Measurements from ENCODE around the gene DENND1C. TPM values are rescaled to one million over a fixed set of nuclear protein-coding genes. Genes with fewer than 3 reads are reported as not detected.

The DENND1C gene
- total RNA-seq, 1 experiment from 2014 or later, result 0.11 TPM

DNA sequence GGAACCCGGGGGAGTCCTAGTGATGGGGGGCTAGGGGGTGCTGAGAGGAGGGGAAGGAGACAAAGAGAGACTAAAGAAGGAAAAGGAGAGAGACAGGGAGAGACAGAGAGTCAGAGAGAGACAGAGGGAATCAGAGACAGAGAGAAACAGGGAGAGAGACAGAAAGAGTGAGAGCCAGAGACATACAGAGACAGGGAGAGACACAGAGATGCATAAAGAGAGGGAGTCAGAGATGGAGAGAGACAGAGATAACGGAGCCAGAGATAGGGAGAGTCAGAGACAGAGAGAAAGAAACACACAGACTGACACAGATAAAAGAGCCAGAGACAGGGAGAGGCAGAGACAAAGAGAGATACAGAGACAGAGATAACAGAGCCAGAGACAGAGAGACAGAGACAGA, 47.8 kb upstream of the DENND1C start:
- BruUV-seq (replicated peaks), result no TSS peak
- Histone ChIP-seq H3K4me1 (ENCODE audit: insufficient read depth, low read length, poor library complexity, severe bottlenecking) (peaks cover 32% of the 10 kb centered on the region), H3K27ac (ENCODE audit: low read depth, low read length, poor library complexity, severe bottlenecking) (no peak overlapping the region), H3K27me3 (replicated peaks; ENCODE audit: insufficient read depth, low read depth, low read length, poor library complexity) (no peaks in the 10 kb centered on the region), H3K9me3 (ENCODE audit: low read depth, low read length, poor library complexity, severe bottlenecking) (no peaks in the 10 kb centered on the region), H3K36me3 (ENCODE audit: insufficient read depth, low read length, poor library complexity, severe bottlenecking) (no peaks in the 10 kb centered on the region), H3K4me3 (ENCODE audit: low read depth, low read length, poor library complexity, severe bottlenecking) (no peak overlapping the region)
- intact Hi-C loops (cut with micrococcal nuclease; ENCODE audit: unreplicated experiment), result no loop called here
- TF ChIP-seq, protein P1, sequence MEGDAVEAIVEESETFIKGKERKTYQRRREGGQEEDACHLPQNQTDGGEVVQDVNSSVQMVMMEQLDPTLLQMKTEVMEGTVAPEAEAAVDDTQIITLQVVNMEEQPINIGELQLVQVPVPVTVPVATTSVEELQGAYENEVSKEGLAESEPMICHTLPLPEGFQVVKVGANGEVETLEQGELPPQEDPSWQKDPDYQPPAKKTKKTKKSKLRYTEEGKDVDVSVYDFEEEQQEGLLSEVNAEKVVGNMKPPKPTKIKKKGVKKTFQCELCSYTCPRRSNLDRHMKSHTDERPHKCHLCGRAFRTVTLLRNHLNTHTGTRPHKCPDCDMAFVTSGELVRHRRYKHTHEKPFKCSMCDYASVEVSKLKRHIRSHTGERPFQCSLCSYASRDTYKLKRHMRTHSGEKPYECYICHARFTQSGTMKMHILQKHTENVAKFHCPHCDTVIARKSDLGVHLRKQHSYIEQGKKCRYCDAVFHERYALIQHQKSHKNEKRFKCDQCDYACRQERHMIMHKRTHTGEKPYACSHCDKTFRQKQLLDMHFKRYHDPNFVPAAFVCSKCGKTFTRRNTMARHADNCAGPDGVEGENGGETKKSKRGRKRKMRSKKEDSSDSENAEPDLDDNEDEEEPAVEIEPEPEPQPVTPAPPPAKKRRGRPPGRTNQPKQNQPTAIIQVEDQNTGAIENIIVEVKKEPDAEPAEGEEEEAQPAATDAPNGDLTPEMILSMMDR (conservative IDR thresholded peaks at IDR 0.05; ENCODE audit: low read depth, low read length), result no peak
- TF ChIP-seq EZH2 (IDR thresholded peaks at IDR 0.05; ENCODE audit: borderline replicate concordance, low read depth, low read length, poor library complexity, severe bottlenecking), result no peak
- CTCF ChIA-PET, result no interaction called here
- POLR2A ChIA-PET (ENCODE audit: low non-redundant PET), result no interaction called here
- no peak for DNase-seq (ENCODE audit: low spot score)

DNA sequence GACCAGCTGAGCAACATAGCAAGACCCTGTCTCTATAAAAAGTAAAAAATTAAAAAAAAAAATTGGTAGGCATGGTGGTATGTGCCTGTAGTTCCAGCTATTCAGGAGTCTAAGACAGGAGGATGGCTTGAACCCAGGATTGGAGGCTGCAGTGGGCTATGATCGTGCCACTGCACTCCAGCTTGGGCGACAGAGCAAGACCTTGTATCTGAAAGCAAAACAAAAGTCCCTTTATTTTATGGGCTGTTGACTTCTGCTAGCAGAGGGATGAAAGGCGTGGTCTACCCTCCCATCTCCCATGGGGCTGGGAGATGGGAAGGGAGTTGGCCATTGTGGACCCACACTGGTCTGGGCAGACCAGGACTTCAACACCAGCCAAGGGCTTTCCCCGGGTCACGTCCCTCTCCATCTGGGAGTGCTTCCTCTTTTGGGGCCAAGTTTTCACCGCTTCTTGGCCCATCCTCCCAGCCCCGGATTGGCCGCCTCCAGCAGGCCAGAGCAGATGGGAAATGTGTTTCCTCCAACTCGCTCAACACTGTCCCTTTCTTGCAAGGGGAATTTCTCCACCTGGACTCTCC, 47.0 kb upstream of the DENND1C start:
- no TSS peak for BruUV-seq (replicated peaks)
- ChIA-PET CTCF (no interaction called here), POLR2A (ENCODE audit: low non-redundant PET) (interaction anchor here (0.7 kb wide), 1 partner anchor 866 kb away, joined by 7 read pairs; no protein-coding TSS in a partner anchor)
- Histone ChIP-seq H3K36me3 (ENCODE audit: insufficient read depth, low read length, poor library complexity, severe bottlenecking) (no peaks in the 10 kb centered on the region), H3K9me3 (ENCODE audit: low read depth, low read length, poor library complexity, severe bottlenecking) (no peaks in the 10 kb centered on the region), H3K27ac (ENCODE audit: low read depth, low read length, poor library complexity, severe bottlenecking) (no peak overlapping the region), H3K27me3 (replicated peaks; ENCODE audit: insufficient read depth, low read depth, low read length, poor library complexity) (no peaks in the 10 kb centered on the region), H3K4me3 (ENCODE audit: low read depth, low read length, poor library complexity, severe bottlenecking) (no peak overlapping the region), H3K4me1 (ENCODE audit: insufficient read depth, low read length, poor library complexity, severe bottlenecking) (peaks cover 32% of the 10 kb centered on the region)
- no peak for DNase-seq (ENCODE audit: low spot score)
- intact Hi-C loops (cut with micrococcal nuclease; ENCODE audit: unreplicated experiment), result no loop called here
- TF ChIP-seq, protein P1 (conservative IDR thresholded peaks at IDR 0.05; ENCODE audit: low read depth, low read length), result no peak
- TF ChIP-seq EZH2 (IDR thresholded peaks at IDR 0.05; ENCODE audit: borderline replicate concordance, low read depth, low read length, poor library complexity, severe bottlenecking), result no peak

DNA sequence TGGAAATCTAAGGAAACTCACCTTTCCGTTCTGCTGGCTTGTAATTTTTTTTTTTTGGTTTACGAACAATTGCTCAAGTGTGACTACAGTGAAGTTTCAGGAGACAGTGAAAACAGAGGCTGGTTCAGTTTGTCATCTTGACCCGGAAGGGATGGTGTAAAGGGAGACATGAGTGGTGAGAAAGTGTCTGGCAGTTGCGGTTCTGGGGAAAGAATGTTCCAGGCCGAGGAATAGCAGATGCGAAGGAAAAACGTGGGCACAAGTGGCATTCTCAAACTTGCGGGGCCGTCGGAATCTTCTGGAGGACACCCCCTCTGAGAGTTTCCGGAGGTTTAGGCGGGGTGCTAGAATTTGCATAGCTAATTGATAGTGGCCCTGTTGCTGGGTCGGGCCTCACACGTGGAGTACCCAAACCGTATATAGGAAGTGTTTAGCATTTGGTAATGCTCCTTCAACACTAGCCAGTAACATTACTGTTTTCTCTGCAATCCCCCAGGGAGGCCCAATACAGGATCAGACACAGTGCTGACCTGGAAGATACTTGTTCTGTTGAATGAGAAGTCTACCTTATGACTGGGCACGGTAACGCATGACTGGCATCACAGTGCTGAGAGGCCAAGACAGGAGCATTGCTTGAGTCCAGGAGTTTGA, 46.4 kb upstream of the DENND1C start:
- Histone ChIP-seq H3K4me3 (ENCODE audit: low read depth, low read length, poor library complexity, severe bottlenecking) (no peak overlapping the region), H3K4me1 (ENCODE audit: insufficient read depth, low read length, poor library complexity, severe bottlenecking) (peaks cover 31% of the 10 kb centered on the region), H3K27ac (ENCODE audit: low read depth, low read length, poor library complexity, severe bottlenecking) (no peak overlapping the region), H3K9me3 (ENCODE audit: low read depth, low read length, poor library complexity, severe bottlenecking) (no peaks in the 10 kb centered on the region), H3K27me3 (replicated peaks; ENCODE audit: insufficient read depth, low read depth, low read length, poor library complexity) (no peaks in the 10 kb centered on the region), H3K36me3 (ENCODE audit: insufficient read depth, low read length, poor library complexity, severe bottlenecking) (no peaks in the 10 kb centered on the region)
- ChIA-PET POLR2A (ENCODE audit: low non-redundant PET) (interaction anchor here (0.7 kb wide), 1 partner anchor 867 kb away, joined by 7 read pairs; no protein-coding TSS in a partner anchor), CTCF (no interaction called here)
- BruUV-seq (replicated peaks), result no TSS peak
- intact Hi-C loops (cut with micrococcal nuclease; ENCODE audit: unreplicated experiment), result no loop called here
- TF ChIP-seq EZH2 (IDR thresholded peaks at IDR 0.05; ENCODE audit: borderline replicate concordance, low read depth, low read length, poor library complexity, severe bottlenecking), result no peak
- TF ChIP-seq, protein P1 (conservative IDR thresholded peaks at IDR 0.05; ENCODE audit: low read depth, low read length), result no peak
- DNase-seq (ENCODE audit: low spot score), result no peak
